ENCODE data around the gene RSPO4. TPM values are rescaled to one million over a fixed set of nuclear protein-coding genes. Genes with fewer than 3 reads are reported as not detected.

Gene RSPO4
- total RNA-seq, 1 donor from 2014 or later: 0.11 TPM

DNA sequence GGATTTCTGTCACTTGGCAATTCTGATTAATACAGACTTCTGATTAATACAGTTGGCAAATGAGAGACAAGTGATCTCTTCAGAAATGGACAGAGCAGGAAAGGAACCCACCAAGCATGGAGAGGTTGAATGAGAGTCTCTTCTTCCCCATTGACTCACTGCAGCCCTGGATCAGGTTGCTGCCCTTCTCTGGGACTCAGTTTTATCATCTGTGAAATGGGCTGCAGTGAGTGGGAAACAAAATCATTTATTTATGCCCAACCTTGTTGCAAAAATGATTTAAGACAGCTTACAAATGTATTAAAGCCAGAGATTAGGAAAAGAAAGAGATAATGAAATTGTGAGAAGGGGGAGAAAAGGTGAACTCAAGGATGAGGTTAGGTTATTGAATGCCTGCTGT is 20.8 kb upstream of the RSPO4 start:
- Mint-ChIP-seq H3K36me3 (ENCODE audit: low read depth) (no peaks in the 10 kb centered on the region), H3K27me3 (peaks cover 16% of the 10 kb centered on the region), H3K4me3 (no peak overlapping the region), H3K27ac (no peak overlapping the region), H3K9me3 (peaks cover 2% of the 10 kb centered on the region), H3K4me1 (no peaks in the 10 kb centered on the region)
- intact Hi-C loops (cut with micrococcal nuclease): no loop called here
- TF ChIP-seq, protein P1, sequence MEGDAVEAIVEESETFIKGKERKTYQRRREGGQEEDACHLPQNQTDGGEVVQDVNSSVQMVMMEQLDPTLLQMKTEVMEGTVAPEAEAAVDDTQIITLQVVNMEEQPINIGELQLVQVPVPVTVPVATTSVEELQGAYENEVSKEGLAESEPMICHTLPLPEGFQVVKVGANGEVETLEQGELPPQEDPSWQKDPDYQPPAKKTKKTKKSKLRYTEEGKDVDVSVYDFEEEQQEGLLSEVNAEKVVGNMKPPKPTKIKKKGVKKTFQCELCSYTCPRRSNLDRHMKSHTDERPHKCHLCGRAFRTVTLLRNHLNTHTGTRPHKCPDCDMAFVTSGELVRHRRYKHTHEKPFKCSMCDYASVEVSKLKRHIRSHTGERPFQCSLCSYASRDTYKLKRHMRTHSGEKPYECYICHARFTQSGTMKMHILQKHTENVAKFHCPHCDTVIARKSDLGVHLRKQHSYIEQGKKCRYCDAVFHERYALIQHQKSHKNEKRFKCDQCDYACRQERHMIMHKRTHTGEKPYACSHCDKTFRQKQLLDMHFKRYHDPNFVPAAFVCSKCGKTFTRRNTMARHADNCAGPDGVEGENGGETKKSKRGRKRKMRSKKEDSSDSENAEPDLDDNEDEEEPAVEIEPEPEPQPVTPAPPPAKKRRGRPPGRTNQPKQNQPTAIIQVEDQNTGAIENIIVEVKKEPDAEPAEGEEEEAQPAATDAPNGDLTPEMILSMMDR (IDR thresholded peaks at IDR 0.05): no peak
- ATAC-seq (ENCODE audit: low read depth) (no peak), DNase-seq (no peak)
- CTCF ChIA-PET: no interaction called here
- POLR2A ChIA-PET: no interaction called here

- Mint-ChIP-seq H3K36me3 (ENCODE audit: low read depth) (no peaks in the 10 kb centered on the region), H3K27ac (no peak overlapping the region), H3K27me3 (peaks cover 12% of the 10 kb centered on the region), H3K4me3 (no peak overlapping the region), H3K9me3 (no peaks in the 10 kb centered on the region), H3K4me1 (peaks cover under 1% of the 10 kb centered on the region)
- TF ChIP-seq, protein P1 (IDR thresholded peaks at IDR 0.05): no peak
- no peak for DNase-seq
- ATAC-seq (ENCODE audit: low read depth): no peak
- CTCF ChIA-PET: no interaction called here
- intact Hi-C loops (cut with micrococcal nuclease): no loop called here
- POLR2A ChIA-PET: no interaction called here
These were observed 18.5 kb upstream of the RSPO4 start for GRCh38 chr20:1020614-1021013.

DNA sequence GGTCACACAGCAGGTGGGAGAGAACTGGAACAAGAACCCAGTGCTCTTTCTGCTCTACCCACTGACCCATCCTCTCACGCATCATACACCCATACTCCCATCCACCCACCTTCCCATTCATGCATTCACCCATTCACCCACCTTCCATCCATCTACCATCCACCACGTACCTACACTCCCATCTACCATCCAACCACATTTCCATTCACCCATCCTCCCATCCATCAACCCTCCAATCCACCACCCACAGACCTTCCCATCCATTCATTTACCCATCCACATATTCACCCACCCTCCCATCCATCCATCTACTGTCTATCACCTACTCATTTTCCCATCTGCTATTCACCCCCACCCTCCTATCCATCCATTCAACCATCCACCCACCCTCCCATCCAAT is 17.2 kb upstream of the RSPO4 start:
- Mint-ChIP-seq H3K27ac (no peak overlapping the region), H3K27me3 (peaks cover 11% of the 10 kb centered on the region), H3K9me3 (no peaks in the 10 kb centered on the region), H3K36me3 (ENCODE audit: low read depth) (no peaks in the 10 kb centered on the region), H3K4me3 (no peak overlapping the region), H3K4me1 (peaks cover 4% of the 10 kb centered on the region)
- CTCF ChIA-PET: no interaction called here
- DNase-seq (no peak), ATAC-seq (ENCODE audit: low read depth) (no peak)
- POLR2A ChIA-PET: no interaction called here
- TF ChIP-seq, protein P1 (IDR thresholded peaks at IDR 0.05): no peak
- intact Hi-C loops (cut with micrococcal nuclease): no loop called here

DNA sequence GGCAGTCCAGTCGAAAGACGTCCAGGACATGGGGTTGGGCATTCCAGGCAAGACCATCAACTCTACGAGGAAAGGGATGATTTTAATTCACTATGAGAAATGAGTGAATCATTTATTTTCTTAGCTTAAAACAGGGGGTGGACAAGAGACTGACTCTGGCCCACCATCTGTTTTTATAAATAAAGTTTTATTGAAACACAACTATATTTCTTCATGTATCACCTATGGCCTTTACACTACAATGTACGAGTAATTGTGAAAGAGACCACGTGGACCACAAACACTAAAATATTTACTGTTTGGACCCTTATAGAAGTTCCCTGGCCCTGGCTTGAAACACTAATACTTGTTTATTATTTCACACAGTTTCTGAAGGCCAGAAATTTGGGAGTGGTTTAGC is 15.6 kb upstream of the RSPO4 start:
- TF ChIP-seq, protein P1 (IDR thresholded peaks at IDR 0.05): no peak
- intact Hi-C loops (cut with micrococcal nuclease): no loop called here
- ChIA-PET CTCF (no interaction called here), POLR2A (no interaction called here)
- H3K36me3 Mint-ChIP-seq (ENCODE audit: low read depth): no peaks in the 10 kb centered on the region
- ATAC-seq (ENCODE audit: low read depth): no peak
- peaks cover 4% of the 10 kb centered on the region for H3K4me1 Mint-ChIP-seq
- no peak overlapping the region for H3K27ac Mint-ChIP-seq
- peaks cover 2% of the 10 kb centered on the region for H3K27me3 Mint-ChIP-seq
- no peaks in the 10 kb centered on the region for H3K9me3 Mint-ChIP-seq
- no peak overlapping the region for H3K4me3 Mint-ChIP-seq
- no peak for DNase-seq

- POLR2A ChIA-PET: no interaction called here
These were observed 13.1 kb upstream of the RSPO4 start for GRCh38 chr20:1015181-1015580.

More at GRCh38 chr20:1015181-1015580, 13.1 kb upstream of the RSPO4 start:
- CTCF ChIA-PET: no interaction called here
- Mint-ChIP-seq H3K27ac (no peak overlapping the region), H3K27me3 (no peaks in the 10 kb centered on the region), H3K4me1 (peaks cover 4% of the 10 kb centered on the region), H3K9me3 (no peaks in the 10 kb centered on the region), H3K36me3 (ENCODE audit: low read depth) (no peaks in the 10 kb centered on the region), H3K4me3 (no peak overlapping the region)
- DNase-seq: no peak
- ATAC-seq (ENCODE audit: low read depth): no peak
- intact Hi-C loops (cut with micrococcal nuclease): no loop called here
- TF ChIP-seq, protein P1 (IDR thresholded peaks at IDR 0.05): no peak

Measured in activated B cell treated with CpG ODN at 0.5 μM for 24 hours (primary cell).